GF-D8 (cell line): ENCODE data around the gene GPSM1.
A peak's percentile ranks its signal among the peaks of the same experiment; 100 is the strongest.

Experiments
- DNase-seq: peaks from one replicate; lab custom pipeline; 2025; lab: John Stamatoyannopoulos, UW

Gene GPSM1, protein sequence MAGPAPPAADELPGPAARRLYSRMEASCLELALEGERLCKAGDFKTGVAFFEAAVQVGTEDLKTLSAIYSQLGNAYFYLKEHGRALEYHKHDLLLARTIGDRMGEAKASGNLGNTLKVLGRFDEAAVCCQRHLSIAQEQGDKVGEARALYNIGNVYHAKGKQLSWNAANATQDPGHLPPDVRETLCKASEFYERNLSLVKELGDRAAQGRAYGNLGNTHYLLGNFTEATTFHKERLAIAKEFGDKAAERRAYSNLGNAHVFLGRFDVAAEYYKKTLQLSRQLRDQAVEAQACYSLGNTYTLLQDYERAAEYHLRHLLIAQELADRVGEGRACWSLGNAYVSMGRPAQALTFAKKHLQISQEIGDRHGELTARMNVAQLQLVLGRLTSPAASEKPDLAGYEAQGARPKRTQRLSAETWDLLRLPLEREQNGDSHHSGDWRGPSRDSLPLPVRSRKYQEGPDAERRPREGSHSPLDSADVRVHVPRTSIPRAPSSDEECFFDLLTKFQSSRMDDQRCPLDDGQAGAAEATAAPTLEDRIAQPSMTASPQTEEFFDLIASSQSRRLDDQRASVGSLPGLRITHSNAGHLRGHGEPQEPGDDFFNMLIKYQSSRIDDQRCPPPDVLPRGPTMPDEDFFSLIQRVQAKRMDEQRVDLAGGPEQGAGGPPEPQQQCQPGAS

GRCh38 chr9:136327304-136327974 is at the start of gene GPSM1:
TSS of gene GPSM1 (plus strand) at chr9:136327539. CDS start at chr9:136327696, 157 bp downstream.
- DNase-seq: no peak

DNA sequence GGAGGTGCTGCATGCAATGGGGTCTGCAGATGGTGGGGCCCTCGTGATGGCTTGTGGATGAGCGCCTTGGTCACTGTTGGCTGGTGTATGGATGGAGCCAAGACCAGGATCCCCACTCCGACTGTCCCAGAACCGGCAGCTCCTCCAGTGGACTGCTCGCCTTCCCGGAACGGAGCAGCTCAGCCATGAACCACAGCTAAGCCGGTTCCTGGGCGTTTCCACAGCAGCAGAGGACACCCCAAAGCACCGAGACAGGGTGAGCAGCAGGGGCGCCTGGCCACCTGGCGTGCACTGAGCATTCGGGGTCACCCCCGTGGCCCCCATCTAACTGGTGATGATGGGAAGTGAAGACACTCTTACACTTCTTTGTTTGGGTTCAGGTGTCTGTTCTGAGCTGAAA is 49.6 kb upstream of the GPSM1 start:
- DNase-seq: no peak

DNA sequence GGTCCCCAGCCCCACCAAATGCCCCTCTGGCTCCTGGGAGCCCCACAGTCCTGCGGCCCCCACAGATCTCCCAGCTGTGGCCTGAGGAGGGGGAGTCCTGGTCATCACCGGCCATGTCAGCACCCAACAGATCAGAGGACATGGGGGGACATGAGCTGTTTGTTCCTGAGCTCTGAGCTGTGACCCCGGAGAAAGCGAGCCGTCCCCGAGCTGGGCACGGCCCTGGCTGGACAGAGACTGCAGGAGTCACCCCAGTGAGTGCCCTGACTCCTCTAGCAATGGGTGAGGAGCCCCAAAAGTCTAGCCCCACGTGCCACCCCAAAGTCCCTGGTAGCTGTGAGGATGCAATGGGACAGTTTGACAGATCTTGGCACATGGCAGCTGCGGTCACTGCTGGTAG is 49.1 kb upstream of the GPSM1 start:
- DNase-seq: no peak

GRCh38 chr9:136278894-136279293 is 48.4 kb upstream of the GPSM1 start:
- DNase-seq: no peak

GRCh38 chr9:136279471-136279870 is 47.9 kb upstream of the GPSM1 start:
- DNase-seq: no peak

GRCh38 chr9:136280535-136281315 is 46.6 kb upstream of the GPSM1 start:
- DNase-seq: no peak

DNA sequence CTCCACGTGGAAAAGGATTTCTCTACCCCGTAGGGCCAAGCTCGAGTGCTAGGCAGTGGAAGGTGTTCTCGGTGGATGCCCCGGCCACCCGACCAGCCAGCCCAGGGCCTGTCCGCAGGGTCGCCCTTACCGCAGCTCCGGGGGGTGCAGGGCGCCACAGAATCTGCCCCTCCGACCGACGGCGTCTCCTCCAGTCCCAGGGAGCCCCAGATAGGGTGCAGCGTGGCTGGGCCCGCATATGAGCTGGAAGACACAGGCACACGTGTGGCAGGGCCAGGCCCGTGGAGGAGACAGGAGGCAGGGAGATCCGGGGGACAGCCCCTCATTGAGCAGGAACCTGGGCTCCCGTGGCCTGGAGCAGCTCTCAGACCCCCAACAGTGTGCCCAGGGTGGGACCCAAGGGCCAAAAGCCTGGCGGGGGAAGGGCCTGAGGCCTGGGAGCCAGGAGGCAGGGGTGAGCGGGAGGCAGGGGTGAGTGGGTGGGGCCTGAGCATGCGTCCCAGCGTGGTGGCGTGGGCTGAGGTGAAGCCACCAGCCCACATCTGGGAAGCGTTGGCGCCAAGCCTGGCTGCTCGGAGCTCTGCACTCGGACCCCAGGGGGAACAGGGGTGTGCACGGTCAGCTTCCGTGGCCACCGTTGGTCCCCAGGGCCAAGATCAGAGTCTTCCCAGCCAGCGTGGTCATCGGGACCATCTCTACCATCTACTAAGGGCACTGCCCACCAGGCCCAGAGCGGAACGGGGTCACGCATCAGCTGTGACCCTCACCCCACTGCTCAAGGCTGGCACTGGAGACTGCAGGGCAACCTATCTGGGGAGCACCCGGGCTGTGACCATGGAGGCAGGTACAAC is 45.7 kb upstream of the GPSM1 start:
- DNase-seq: no peak

DNA sequence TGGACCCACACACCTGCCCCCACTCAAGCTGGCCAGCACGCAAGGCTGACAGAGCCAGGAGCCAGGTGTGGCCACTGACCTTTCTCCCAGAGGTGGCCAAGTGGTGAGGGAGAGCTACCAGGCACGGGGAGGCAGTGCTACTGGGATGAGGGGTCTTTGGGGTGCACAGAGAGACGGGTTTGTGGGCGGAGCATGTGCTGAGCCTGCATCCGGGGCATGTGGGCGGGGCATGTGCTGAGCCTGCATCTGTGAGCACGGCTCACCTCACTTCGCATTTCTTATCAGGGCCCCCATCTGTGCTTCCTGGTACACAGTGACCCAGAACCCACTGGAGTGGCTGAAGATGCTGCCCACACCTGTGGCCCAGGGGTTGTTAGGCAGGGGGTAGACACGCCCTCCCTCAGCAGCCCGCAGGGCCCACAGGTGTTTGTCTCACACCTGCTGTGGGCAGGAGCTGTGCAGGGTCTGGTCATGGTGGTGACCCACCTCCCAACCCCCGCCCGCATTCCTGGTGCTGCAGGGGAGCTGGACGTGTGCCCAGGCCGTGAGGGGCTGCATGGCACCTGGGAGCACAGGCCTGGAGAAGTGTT is 45.0 kb upstream of the GPSM1 start:
- DNase-seq: no peak

- peak; percentile 17 for DNase-seq
Observed at GRCh38 chr9:136283291-136284235, 43.8 kb upstream of the GPSM1 start.

DNA sequence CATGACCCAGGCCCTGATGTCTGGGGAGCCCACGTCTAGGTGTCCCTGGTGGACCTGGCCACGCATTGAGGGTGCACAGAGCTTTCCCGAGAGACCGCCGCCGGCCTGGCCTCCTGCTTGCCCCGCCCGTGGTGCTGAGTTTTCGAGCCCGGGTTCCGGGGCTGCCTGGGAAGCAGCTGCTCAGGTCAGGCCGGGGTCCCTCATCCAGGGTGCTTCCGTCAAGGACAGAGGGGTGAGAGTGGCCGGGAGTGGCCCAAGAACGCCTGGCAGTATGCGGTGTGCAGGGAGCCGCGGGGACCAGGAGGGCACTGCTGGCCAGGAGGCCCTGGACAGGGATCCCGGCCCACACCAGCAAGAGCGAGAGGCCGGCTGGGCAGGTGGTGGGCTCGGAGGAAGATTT is 43.0 kb upstream of the GPSM1 start:
- no peak for DNase-seq

DNA sequence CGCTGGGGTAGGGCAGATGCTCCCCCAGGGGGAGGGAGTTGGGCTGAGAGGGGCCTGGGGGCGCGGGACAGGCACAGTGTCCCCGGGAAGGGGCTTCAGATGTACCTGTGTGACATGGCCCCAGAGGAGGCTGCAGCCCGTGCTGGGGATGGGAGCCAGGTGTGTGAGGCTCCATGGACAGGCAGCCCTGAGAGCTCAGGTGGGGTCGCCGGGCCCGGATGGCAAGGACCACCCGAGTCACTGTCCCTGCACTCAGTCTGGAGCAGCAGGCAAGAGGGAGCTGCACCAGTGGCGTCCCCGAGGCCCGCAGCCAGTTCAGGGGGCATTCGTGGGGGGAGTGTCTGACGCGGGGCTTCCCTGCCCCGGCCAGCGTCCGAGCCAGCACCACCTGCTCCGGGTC is 42.4 kb upstream of the GPSM1 start:
- DNase-seq: no peak

- no peak for DNase-seq
Observed at GRCh38 chr9:136285501-136286358, 41.6 kb upstream of the GPSM1 start.

DNA sequence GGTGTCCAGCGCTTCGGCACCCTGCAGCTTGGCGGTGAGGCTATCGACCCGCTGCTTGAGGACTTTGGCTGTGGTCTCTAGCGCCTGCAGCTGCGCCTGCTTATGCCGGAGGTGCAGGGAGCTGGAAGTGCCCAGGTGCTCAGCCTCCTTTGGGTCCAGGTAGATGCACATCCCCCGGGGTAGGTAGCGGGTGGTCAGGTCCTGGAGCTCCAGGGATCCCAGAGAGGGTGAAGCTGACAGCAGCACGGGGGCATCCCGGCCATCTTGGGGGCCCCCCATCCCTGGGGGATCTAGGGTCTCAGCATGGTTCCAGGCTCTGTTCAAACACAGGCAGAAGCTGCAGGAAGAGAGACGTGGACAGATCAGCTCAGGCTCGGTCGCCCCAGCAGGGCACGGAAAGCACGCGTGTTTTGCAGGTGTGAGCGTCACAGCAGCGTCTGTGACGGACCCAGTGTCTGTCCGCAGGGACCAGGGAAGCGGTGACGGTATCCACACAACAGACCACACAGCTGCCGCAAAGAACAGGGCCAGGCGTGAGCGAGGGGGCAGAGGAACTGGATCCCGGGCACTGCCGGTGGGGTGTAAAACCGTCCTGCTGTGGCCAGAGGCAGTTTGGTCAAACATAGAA is 40.9 kb upstream of the GPSM1 start:
- no peak for DNase-seq

DNA sequence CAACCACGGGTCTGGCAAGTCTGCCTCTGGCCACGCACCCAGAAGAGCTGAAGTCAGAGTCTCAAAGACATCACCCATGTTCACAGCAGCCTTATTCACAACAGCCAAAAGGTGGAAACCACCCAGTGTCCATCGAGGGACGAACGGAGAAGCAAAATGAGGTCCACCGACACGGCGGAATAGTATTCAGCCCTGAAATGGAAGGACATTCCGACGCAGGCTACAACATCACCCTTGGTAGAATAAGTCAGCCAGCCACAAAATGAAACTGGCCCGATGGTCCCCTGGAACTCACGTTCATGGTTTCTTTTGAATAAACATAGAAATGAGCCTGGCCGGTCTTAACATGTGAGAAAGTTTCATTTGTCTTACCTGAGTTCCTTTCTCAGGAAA is 40.4 kb upstream of the GPSM1 start:
- DNase-seq: no peak

DNA sequence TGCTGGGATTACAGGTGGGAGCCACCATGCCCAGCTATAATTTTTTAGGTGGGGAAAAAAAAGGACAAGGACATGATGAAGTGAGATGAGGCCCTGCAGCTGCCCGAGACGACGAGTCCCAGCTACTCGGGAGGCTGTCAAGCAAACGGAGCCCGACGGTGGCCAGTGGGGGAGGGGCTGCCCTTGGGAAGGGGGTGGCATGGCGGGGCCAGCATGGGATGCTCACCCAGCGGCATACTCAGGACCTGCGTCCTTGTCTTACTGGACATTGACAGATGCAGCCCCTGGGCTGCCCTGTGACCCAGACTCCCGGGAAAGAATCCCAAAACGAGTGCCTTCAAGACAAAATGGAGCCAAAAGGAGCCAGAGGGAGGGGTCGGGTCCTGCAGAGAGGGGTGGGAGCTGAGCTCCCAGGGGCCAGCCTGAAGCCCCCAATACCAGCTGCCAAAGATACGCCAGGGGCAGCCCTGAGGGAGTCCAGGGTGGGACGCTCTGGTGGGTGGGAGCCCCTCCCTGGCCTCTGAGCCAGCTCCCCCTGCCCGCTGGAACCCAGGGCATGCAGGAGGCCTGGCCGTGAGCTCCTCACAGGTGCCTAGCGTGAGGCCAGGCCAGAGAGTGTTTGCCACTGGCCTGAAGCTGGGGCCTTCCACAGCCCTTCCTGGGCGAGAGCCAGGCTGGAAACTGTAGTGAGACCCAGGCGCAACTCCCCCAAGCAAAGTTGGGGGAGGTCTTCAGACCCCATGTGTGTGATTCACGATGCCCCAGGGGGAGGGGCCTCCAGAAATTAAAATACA is 39.2 kb upstream of the GPSM1 start:
- no peak for DNase-seq

DNA sequence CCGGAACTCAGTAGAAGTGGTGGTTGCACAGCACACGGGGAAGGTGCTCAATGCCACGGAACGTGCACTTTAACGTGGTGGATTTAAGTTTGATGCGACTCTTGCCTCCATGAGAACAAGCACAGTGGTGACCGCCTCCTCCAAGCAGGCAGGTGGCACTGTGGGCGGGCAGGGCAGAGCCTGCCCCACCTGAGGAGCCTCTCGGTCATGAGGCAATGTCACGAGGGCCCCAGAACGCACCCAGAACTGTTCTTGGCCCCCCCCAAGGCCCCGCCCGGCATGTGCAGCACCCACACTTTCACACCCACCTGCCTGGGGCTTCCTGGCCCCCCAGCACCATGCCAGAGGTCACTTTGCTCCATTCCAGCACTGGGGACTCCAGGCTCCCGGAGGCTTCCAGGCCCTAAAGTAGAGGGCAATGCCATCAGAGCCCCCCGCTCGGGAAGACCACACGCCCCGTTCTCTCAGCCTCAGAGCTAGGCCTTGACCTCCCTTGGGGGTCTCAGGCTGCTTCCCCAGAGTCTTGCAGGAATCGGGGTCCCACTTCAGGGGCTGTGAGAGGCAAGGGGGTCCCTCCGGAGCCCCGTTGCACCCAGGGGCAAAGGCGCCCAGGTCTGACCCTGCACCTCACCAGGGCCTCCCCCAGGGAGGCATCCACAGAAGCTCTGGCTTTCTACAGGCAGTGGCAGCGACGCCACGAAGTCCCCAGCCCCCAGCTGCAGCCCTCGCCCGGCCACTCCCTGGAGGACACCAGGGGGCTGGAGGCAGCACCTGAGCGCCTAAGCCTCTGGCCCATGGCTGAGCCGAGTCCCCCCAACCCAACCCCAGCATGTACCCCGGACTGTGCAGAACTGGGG is 37.5 kb upstream of the GPSM1 start:
- DNase-seq: no peak
